GM18873 (cell line): ENCODE results near the gene SMURF1.
"Not testable (repeated sequence)": the region's sequence is repeated elsewhere in the genome, so short reads cannot be mapped to it uniquely, and the experiment has no call there.

Source experiments
- ATAC-seq: cut with Tn5 transposase; IDR thresholded peaks from one replicate; pipeline ENCODE4 v1.9.1; 2021; ENCODE audit warnings: mild to moderate bottlenecking, moderate library complexity, moderate number of reproducible peaks; ENCODE audit not compliant: unreplicated experiment, low FRiP score

Gene SMURF1

GRCh38 chr7:99072126-99072525, 71.8 kb downstream of the SMURF1 start:
- ATAC-seq = no peak

- ATAC-seq = no peak
Measured at GRCh38 chr7:99070361-99070760, 73.5 kb downstream of the SMURF1 start.

GRCh38 chr7:99061001-99061776, 82.7 kb downstream of the SMURF1 start:
- ATAC-seq = no peak

- ATAC-seq = no peak
Measured at GRCh38 chr7:99054781-99055180, 89.1 kb downstream of the SMURF1 start.

GRCh38 chr7:99050971-99051370, 92.9 kb downstream of the SMURF1 start:
- ATAC-seq = no peak

- no peak for ATAC-seq
Measured at GRCh38 chr7:99047526-99048077, 96.3 kb downstream of the SMURF1 start.

GRCh38 chr7:99046722-99047121, 97.2 kb downstream of the SMURF1 start:
- ATAC-seq = no peak

- ATAC-seq = not testable (repeated sequence)
Measured at GRCh38 chr7:99046262-99046661, 97.6 kb downstream of the SMURF1 start.

GRCh38 chr7:99044858-99045257, 99.0 kb downstream of the SMURF1 start:
- ATAC-seq = not testable (repeated sequence)

GRCh38 chr7:99042957-99043356, 101.0 kb downstream of the SMURF1 start:
- no peak for ATAC-seq

GRCh38 chr7:99041526-99041925, 102.4 kb downstream of the SMURF1 start:
- ATAC-seq = no peak

- no peak for ATAC-seq
Measured at GRCh38 chr7:99040104-99040958, 103.6 kb downstream of the SMURF1 start.

GRCh38 chr7:99039384-99039891, 104.5 kb downstream of the SMURF1 start:
- no peak for ATAC-seq

GRCh38 chr7:99038086-99038855, 105.6 kb downstream of the SMURF1 start:
- ATAC-seq = no peak

- no peak for ATAC-seq
Measured at GRCh38 chr7:99037327-99037940, 106.5 kb downstream of the SMURF1 start.

- no peak for ATAC-seq
Measured at GRCh38 chr7:99036546-99037111, 107.3 kb downstream of the SMURF1 start.

GRCh38 chr7:99035723-99036545, 108.0 kb downstream of the SMURF1 start:
- ATAC-seq = no peak

- no peak for ATAC-seq
Measured at GRCh38 chr7:99034932-99035722, 108.8 kb downstream of the SMURF1 start.
